IPS-20b (cell line): ENCODE measurements around the gene OSBPL2.

Source experiments
- H3K27ac ChIP-seq: one replicate; pipeline ENCODE4 v1.5.1; 2013; ENCODE audit warnings: low read length
- H3K27me3 ChIP-seq: 2 replicates; pipeline ENCODE4 v1.6.1; 2013; ENCODE audit warnings: mild to moderate bottlenecking, low read length, inconsistent platforms; ENCODE audit not compliant: insufficient read depth
- H3K36me3 ChIP-seq: 2 replicates; pipeline ENCODE4 v1.6.1; 2013; ENCODE audit warnings: low read depth, mild to moderate bottlenecking, inconsistent platforms, low read length, moderate library complexity; ENCODE audit not compliant: insufficient read depth
- H3K4me1 ChIP-seq: 2 replicates; pipeline ENCODE4 v1.6.1; 2013; ENCODE audit warnings: mild to moderate bottlenecking, control low read depth, inconsistent platforms, low read length, moderate library complexity; ENCODE audit not compliant: insufficient read depth
- H3K4me3 ChIP-seq: 2 replicates; pipeline ENCODE4 v1.5.1; 2013; ENCODE audit warnings: mild to moderate bottlenecking, low read length, inconsistent platforms
- H3K9ac ChIP-seq: 2 replicates; pipeline ENCODE4 v1.6.1; 2013; ENCODE audit warnings: low read depth, mild to moderate bottlenecking, inconsistent platforms, low read length, moderate library complexity
- H3K9me3 ChIP-seq: 2 replicates; pipeline ENCODE4 v1.6.1; 2013; ENCODE audit warnings: mild to moderate bottlenecking, low read depth, low read length, inconsistent platforms; ENCODE audit not compliant: insufficient read depth

Gene OSBPL2

GRCh38 chr20:62326559-62326958 is 88.2 kb downstream of the OSBPL2 start:
- H3K36me3 ChIP-seq, result peaks cover 89% of the 10 kb centered on the region
- no peaks in the 10 kb centered on the region for H3K27me3 ChIP-seq
- H3K9ac ChIP-seq, result no peak overlapping the region
- no peaks in the 10 kb centered on the region for H3K4me1 ChIP-seq
- H3K4me3 ChIP-seq, result no peak overlapping the region
- H3K27ac ChIP-seq, result no peak overlapping the region
- no peaks in the 10 kb centered on the region for H3K9me3 ChIP-seq

DNA sequence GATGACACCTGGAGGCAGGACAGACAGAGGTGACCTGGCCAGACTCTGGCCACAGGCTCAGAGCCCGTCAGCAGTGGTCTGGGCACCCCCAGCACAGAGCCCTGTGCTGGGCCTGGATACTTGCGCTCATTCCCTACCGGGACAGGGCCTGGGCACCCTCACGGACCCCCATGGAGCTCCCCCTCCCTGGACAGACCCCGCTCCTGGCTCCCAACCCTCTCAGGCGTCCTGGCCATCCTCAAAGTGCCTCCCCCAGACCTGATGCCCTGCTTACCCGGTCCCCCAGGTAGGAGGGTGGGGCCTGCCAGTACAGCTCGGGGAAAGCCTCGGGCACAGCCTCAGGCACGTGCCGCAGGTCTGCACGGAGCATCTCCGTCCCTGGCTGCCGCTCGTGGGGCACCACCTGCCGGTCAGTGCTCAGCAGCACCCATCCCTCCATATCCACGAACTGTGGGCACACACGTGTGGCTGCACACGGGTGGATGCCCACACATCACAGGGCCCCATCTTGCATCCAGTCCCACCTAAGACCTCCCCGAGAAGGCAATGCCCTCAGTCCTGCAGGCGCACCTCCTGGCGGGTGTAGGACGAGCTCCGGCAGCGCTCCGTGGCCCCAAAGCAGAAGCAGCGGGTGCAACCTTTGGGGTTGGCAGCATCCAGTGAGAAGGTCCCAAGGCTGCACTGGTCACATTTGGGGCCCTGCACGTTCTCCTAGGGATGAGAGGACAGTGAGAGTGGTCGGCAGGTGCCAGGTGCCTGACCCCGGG is 88.8 kb downstream of the OSBPL2 start:
- Histone ChIP-seq H3K9me3 (no peaks in the 10 kb centered on the region), H3K36me3 (peaks cover 90% of the 10 kb centered on the region), H3K27me3 (no peaks in the 10 kb centered on the region), H3K9ac (no peak overlapping the region), H3K27ac (no peak overlapping the region), H3K4me3 (no peak overlapping the region), H3K4me1 (no peaks in the 10 kb centered on the region)

- Histone ChIP-seq H3K36me3 (peaks cover 95% of the 10 kb centered on the region), H3K27ac (no peak overlapping the region), H3K4me3 (no peak overlapping the region), H3K9me3 (no peaks in the 10 kb centered on the region), H3K9ac (no peak overlapping the region), H3K4me1 (no peaks in the 10 kb centered on the region), H3K27me3 (no peaks in the 10 kb centered on the region)
Measured at GRCh38 chr20:62327726-62328495, 89.6 kb downstream of the OSBPL2 start.

- Histone ChIP-seq H3K9me3 (no peaks in the 10 kb centered on the region), H3K36me3 (peaks cover 91% of the 10 kb centered on the region), H3K4me3 (no peak overlapping the region), H3K9ac (no peak overlapping the region), H3K4me1 (no peaks in the 10 kb centered on the region), H3K27me3 (no peaks in the 10 kb centered on the region), H3K27ac (no peak overlapping the region)
Measured at GRCh38 chr20:62328684-62329388, 90.5 kb downstream of the OSBPL2 start.

DNA sequence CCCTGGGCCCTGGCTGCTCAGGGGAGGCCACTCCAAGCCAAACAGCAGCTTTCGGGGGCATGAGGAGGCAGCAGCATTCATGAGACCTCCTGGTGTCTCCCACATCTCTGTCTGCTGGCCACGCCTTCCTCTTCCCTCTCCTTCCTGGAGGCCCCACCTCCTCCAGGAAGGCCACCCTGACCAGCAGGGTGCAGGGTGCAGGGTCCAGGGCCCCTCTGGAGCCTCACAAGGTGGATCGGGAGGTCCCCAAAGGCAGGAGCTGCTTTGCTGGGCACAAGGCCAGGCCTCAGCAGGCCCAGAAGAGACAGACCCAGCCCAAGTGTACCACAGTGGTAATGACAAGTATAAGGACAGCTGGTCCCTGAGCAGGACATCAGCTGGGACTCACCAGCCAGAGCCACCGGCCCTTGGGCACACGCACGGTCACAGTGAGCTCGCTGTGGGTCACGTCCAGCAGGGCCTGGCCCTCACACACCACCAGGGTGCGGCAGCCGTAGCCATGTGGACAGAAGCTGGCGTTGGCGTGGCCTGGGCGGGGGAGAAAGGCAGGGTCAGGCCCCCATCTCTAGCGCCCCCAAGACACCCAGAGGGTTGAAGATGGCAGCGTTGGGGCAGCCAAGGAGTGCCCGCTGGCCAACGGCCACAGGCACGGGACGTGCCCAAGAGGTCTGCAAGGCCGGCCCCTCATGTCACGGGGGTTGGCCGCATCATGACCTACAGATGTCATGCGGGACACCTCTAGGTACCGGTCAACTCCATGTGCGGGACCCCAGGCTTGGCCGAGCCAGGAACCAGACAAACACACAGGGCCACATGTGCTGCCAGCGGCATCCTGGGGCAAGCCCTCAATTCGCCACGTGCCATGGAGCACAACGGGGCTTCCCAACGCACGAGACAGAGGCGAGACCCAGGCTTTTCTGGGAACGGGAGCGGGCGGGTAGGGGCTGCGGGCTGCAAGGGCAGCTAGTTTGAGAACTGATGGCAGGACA is 91.4 kb downstream of the OSBPL2 start:
- no peaks in the 10 kb centered on the region for H3K9me3 ChIP-seq
- no peaks in the 10 kb centered on the region for H3K4me1 ChIP-seq
- H3K36me3 ChIP-seq, result peaks cover 89% of the 10 kb centered on the region

GRCh38 chr20:62330576-62331317 is 92.4 kb downstream of the OSBPL2 start:
- H3K4me1 ChIP-seq, result no peaks in the 10 kb centered on the region
- H3K36me3 ChIP-seq, result peaks cover 87% of the 10 kb centered on the region
- no peaks in the 10 kb centered on the region for H3K27me3 ChIP-seq

More for the DNA sequence above, 91.4 kb downstream of the OSBPL2 start:
- Histone ChIP-seq H3K27ac (no peak overlapping the region), H3K4me3 (no peak overlapping the region), H3K27me3 (no peaks in the 10 kb centered on the region), H3K9ac (no peak overlapping the region)

GRCh38 chr20:62331347-62331746 is 93.0 kb downstream of the OSBPL2 start:
- no peaks in the 10 kb centered on the region for H3K4me1 ChIP-seq
- no peak overlapping the region for H3K9ac ChIP-seq
- H3K27me3 ChIP-seq, result no peaks in the 10 kb centered on the region
- peaks cover 87% of the 10 kb centered on the region for H3K36me3 ChIP-seq
- no peak overlapping the region for H3K4me3 ChIP-seq
- H3K27ac ChIP-seq, result no peak overlapping the region
- no peaks in the 10 kb centered on the region for H3K9me3 ChIP-seq

More at GRCh38 chr20:62330576-62331317, 92.4 kb downstream of the OSBPL2 start:
- Histone ChIP-seq H3K9me3 (no peaks in the 10 kb centered on the region), H3K4me3 (no peak overlapping the region), H3K27ac (no peak overlapping the region), H3K9ac (no peak overlapping the region)

- no peaks in the 10 kb centered on the region for H3K4me1 ChIP-seq
- H3K27ac ChIP-seq, result no peak overlapping the region
- no peak overlapping the region for H3K9ac ChIP-seq
- H3K27me3 ChIP-seq, result no peaks in the 10 kb centered on the region
- H3K4me3 ChIP-seq, result no peak overlapping the region
- H3K9me3 ChIP-seq, result no peaks in the 10 kb centered on the region
- H3K36me3 ChIP-seq, result peaks cover 87% of the 10 kb centered on the region
Measured at GRCh38 chr20:62332421-62332820, 94.1 kb downstream of the OSBPL2 start.

GRCh38 chr20:62332989-62333819 is 94.9 kb downstream of the OSBPL2 start:
- Histone ChIP-seq H3K4me1 (no peaks in the 10 kb centered on the region), H3K27me3 (no peaks in the 10 kb centered on the region), H3K4me3 (no peak overlapping the region), H3K9me3 (no peaks in the 10 kb centered on the region), H3K27ac (no peak overlapping the region), H3K36me3 (peaks cover 87% of the 10 kb centered on the region), H3K9ac (no peak overlapping the region)
